C4-2B (cell line): Measurements from ENCODE around the gene THBS1.

Experiments used
- ZFX ChIP-seq: fragments of 450-650 bp; IDR thresholded peaks from 2 replicates; pipeline ENCODE4 v1.6.1; 2017
- TF ChIP-seq, protein P1 (sequence below): fragments of 450-650 bp; conservative IDR thresholded peaks from 2 replicates; pipeline ENCODE4 v1.5.1; 2017; ENCODE audit warnings: mild to moderate bottlenecking

DNA sequence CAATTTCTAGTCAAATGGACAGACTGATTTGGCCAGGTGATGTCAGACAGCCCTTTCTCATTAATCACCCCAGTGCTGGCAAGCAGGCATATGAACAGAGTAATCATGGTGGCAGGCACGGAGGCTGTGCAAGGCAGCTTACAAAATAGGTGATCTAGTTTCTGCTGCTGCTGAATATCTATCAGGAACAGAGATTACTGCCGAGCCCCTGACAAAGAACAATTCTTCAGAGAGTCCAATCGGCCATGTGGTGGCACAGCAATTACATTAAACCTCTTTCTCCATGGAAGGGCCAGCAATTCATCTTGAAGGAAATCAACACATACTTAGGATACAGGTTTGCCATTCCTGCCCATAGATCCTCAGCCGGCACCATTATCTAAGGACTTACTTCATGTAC, 32.3 kb upstream of the THBS1 start:
- no peak for TF ChIP-seq ZFX
- TF ChIP-seq, protein P1, sequence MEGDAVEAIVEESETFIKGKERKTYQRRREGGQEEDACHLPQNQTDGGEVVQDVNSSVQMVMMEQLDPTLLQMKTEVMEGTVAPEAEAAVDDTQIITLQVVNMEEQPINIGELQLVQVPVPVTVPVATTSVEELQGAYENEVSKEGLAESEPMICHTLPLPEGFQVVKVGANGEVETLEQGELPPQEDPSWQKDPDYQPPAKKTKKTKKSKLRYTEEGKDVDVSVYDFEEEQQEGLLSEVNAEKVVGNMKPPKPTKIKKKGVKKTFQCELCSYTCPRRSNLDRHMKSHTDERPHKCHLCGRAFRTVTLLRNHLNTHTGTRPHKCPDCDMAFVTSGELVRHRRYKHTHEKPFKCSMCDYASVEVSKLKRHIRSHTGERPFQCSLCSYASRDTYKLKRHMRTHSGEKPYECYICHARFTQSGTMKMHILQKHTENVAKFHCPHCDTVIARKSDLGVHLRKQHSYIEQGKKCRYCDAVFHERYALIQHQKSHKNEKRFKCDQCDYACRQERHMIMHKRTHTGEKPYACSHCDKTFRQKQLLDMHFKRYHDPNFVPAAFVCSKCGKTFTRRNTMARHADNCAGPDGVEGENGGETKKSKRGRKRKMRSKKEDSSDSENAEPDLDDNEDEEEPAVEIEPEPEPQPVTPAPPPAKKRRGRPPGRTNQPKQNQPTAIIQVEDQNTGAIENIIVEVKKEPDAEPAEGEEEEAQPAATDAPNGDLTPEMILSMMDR = no peak
